Esophagus muscularis mucosa (tissue), 3 donors: ENCODE measurements around the gene CALML3.

Experiments used
- CTCF ChIP-seq, 3 experiments: fragments of 200-600 bp in 2 of 3; fragments of 450-650 bp in 1 of 3; sonication (generic) in 2 of 3; IDR thresholded peaks; one replicate each; pipeline ENCODE4 v1.5.1; 2017 to 2019; ENCODE audit warnings: antibody characterized with exemption in 3 of 3, mild to moderate bottlenecking in 2 of 3, moderate library complexity in 1 of 3
- POLR2A ChIP-seq: fragments of 450-650 bp; IDR thresholded peaks from one replicate; pipeline ENCODE4 v1.6.1; 2017; ENCODE audit warnings: antibody characterized with exemption, moderate library complexity, mild to moderate bottlenecking, low read depth

GRCh38 chr10:5560817-5561703 is 36.3 kb downstream of the CALML3 start:
- no peak for TF ChIP-seq CTCF (IDR thresholded peaks at IDR 0.05)
- TF ChIP-seq POLR2A: no peak
